GM12878 (cell line): ENCODE results near the gene CKAP5. TPM values are rescaled to one million over a fixed set of nuclear protein-coding genes. Genes with fewer than 3 reads are reported as not detected.

Experiments
- ATAC-seq: fragments of 200-7000 bp; cut with Tn5 transposase; 3 replicates; pipeline ENCODE4 v1.9.1; 2020; ENCODE audit warnings: mild to moderate bottlenecking, moderate library complexity
- BruUV-seq: library from RNA; stranded (reverse); fragments of 400-500 nt; replicated peaks from 2 replicates; lab custom pipeline; 2021; lab: Mats Ljungman, UMichigan
- CTCF ChIA-PET: fragments of 300-600 bp; sonication (Branson Sonifier 250); formaldehyde crosslinking; extraction: SDS; loops from one replicate; lab custom pipeline; 2021; ENCODE audit warnings: inconsistent platforms; lab: Yijun Ruan, JAX
- POLR2A ChIA-PET: fragments of 350-600 bp; formaldehyde crosslinking; extraction: SDS; loops from one replicate; lab custom pipeline; 2021; ENCODE audit warnings: inconsistent platforms; lab: Charles Lee
- RAD21 ChIA-PET: fragments of 300-600 bp; sonication (Branson Sonifier 250); formaldehyde crosslinking; loops from one replicate; lab custom pipeline; 2023; ENCODE audit warnings: antibody characterized with exemption; ENCODE audit not compliant: unreplicated experiment; lab: Charles Lee
- SMC1A ChIA-PET: fragments of 300-600 bp; sonication (Branson Sonifier 250); formaldehyde crosslinking; loops from one replicate; lab custom pipeline; 2023; ENCODE audit not compliant: unreplicated experiment, uncharacterized antibody; lab: Charles Lee
- DNase-seq: peaks from one replicate; pipeline ENCODE4 v3.0.0-alpha.2; 2011; ENCODE audit warnings: low read depth, low spot score
- FAIRE-seq: peaks from 3 replicates; lab custom pipeline; 2011; peaks lifted over from hg19 to GRCh38; lab: Jason Lieb, UNC
- H2AFZ ChIP-seq: 2 replicates; pipeline ENCODE4 v1.6.0; 2011; ENCODE audit warnings: low read depth, low read length, control low read depth; ENCODE audit not compliant: control insufficient read depth
- H3K27ac ChIP-seq: 2 replicates; pipeline ENCODE4 v1.5.1; 2011; ENCODE audit warnings: control low read depth; ENCODE audit not compliant: control insufficient read depth, insufficient read depth
- H3K27me3 ChIP-seq, 2 experiments: replicated peaks in 1 of 2; 2 replicates each; pipeline versions ENCODE4 v1.6.0 to v1.6.1; 2011; ENCODE audit warnings: low read length in 1 of 2; ENCODE audit not compliant: control insufficient read depth in 2 of 2, insufficient read depth in 2 of 2
- H3K36me3 ChIP-seq, 2 experiments: 2 replicates each; pipeline ENCODE4 v1.5.1; 2011; ENCODE audit warnings: low read length in 1 of 2; ENCODE audit not compliant: control insufficient read depth in 2 of 2, insufficient read depth in 2 of 2
- H3K4me1 ChIP-seq: 2 replicates; pipeline ENCODE4 v1.6.1; 2011; ENCODE audit warnings: mild to moderate bottlenecking, low read length, moderate library complexity, mixed read lengths; ENCODE audit not compliant: control insufficient read depth, insufficient read depth
- H3K4me2 ChIP-seq: 2 replicates; pipeline ENCODE4 v1.6.0; 2011; ENCODE audit warnings: control low read depth; ENCODE audit not compliant: control insufficient read depth, insufficient read depth
- H3K4me3 ChIP-seq: fragments of 200-600 bp; sonication (generic); 2 replicates; pipeline ENCODE4 v1.5.1; 2016
- H3K79me2 ChIP-seq: 2 replicates; pipeline ENCODE4 v1.6.0; 2011; ENCODE audit warnings: low read length; ENCODE audit not compliant: control insufficient read depth, insufficient read depth
- H3K9ac ChIP-seq: 2 replicates; pipeline ENCODE4 v1.8.0; 2011; ENCODE audit warnings: low read length, control low read depth, mixed read lengths; ENCODE audit not compliant: control insufficient read depth, insufficient read depth
- H3K9me3 ChIP-seq: replicated peaks from 3 replicates; pipeline ENCODE4 v1.5.1; 2011; ENCODE audit warnings: mild to moderate bottlenecking, low read length; ENCODE audit not compliant: control insufficient read depth, insufficient read depth
- H4K20me1 ChIP-seq: 2 replicates; pipeline ENCODE4 v1.6.0; 2011; ENCODE audit not compliant: control insufficient read depth, insufficient read depth
- ATF2 ChIP-seq: IDR thresholded peaks from 2 replicates; pipeline ENCODE4 v1.6.1; 2012; ENCODE audit warnings: low read length, inconsistent platforms
- BMI1 ChIP-seq: fragments of 450-650 bp; IDR thresholded peaks from 2 replicates; pipeline ENCODE4 v1.6.1; 2016; ENCODE audit warnings: mild to moderate bottlenecking, moderate library complexity, borderline replicate concordance
- FOXM1 ChIP-seq: IDR thresholded peaks from 2 replicates; pipeline ENCODE4 v1.6.1; 2012; ENCODE audit warnings: low read depth, mild to moderate bottlenecking, inconsistent platforms, low read length, moderate library complexity
- HDGF ChIP-seq: fragments of 450-650 bp; IDR thresholded peaks from 2 replicates; pipeline ENCODE4 v1.6.1; 2016; ENCODE audit warnings: antibody characterized with exemption
- IKZF1 ChIP-seq: fragments of 450-650 bp; conservative IDR thresholded peaks from 2 replicates; pipeline ENCODE4 v1.6.1; 2017; ENCODE audit warnings: antibody characterized with exemption, mild to moderate bottlenecking
- PRDM15 ChIP-seq: fragments of 450-650 bp; formaldehyde crosslinking; IDR thresholded peaks from 2 replicates; pipeline ENCODE4 v1.4.0; 2020; ENCODE audit warnings: mild to moderate bottlenecking, moderate library complexity
- SIX5 ChIP-seq: IDR thresholded peaks from 2 replicates; pipeline ENCODE4 v1.6.1; 2011; ENCODE audit warnings: mild to moderate bottlenecking, low read depth, low read length, moderate library complexity; ENCODE audit not compliant: severe bottlenecking
- SKIL ChIP-seq: fragments of 450-650 bp; IDR thresholded peaks from 2 replicates; pipeline ENCODE4 v1.6.1; 2017; ENCODE audit warnings: mild to moderate bottlenecking, low read depth, inconsistent platforms; ENCODE audit not compliant: poor library complexity, severe bottlenecking
- SRF ChIP-seq, 2 experiments: IDR thresholded peaks; 2 replicates each; pipeline ENCODE4 v1.6.1; 2011; ENCODE audit warnings: low read depth in 2 of 2, low read length in 2 of 2, mild to moderate bottlenecking in 1 of 2, moderate library complexity in 1 of 2
- TCF12 ChIP-seq: IDR thresholded peaks from 2 replicates; pipeline ENCODE4 v1.6.1; 2011; ENCODE audit warnings: low read depth, mild to moderate bottlenecking, low read length
- TCF7 ChIP-seq: IDR thresholded peaks from 2 replicates; pipeline ENCODE4 v1.6.1; 2014; ENCODE audit warnings: antibody characterized with exemption, borderline replicate concordance
- ZNF274 ChIP-seq: IDR thresholded peaks from one replicate; pipeline ENCODE4 v1.8.0; 2011; ENCODE audit not compliant: insufficient read length, insufficient read depth
- WGBS: methylation state at CpG from one replicate; pipeline ENCODE4 v1.1.6; 2016; ENCODE audit warnings: low lambda C conversion rate; ENCODE audit not compliant: insufficient replicate concordance, insufficient coverage; ENCODE audit errors: missing lambda C conversion rate; 5-methylcytosine and 5-hydroxymethylcytosine counted together
- in situ Hi-C: fragments of 300-500 bp; cut with MboI; formaldehyde crosslinking; loops from 9 replicates; pipeline ENCODE4 v1.14.3; 2018; ENCODE audit warnings: mixed read lengths
- intact Hi-C: fragments of 100-400 bp; cut with micrococcal nuclease; formaldehyde crosslinking; loops from one replicate; pipeline ENCODE4 v1.14.2; 2022; ENCODE audit not compliant: unreplicated experiment
- polyA plus RNA-seq, 11 experiments: library from polyadenylated mRNA; depleted of rRNA in 4 of 11; unstranded in 6 of 11; stranded (reverse) in 5 of 11; fragments of >200 nt; fragmentation: Nextera tagmentation in 4 of 11; fragmentation: Illumina TruSeq in 1 of 11; extraction: Ambion mirVana in 4 of 11; extraction: Trizol in 1 of 11; gene quantifications; 1 replicate in 1 of 11; 2 replicates in 10 of 11; pipeline versions ENCODE4 v1.2.1 to v1.2.3, GENCODE V29; 2011 to 2016; ENCODE audit warnings: inconsistent platforms in 2 of 11, missing spikeins in 2 of 11, low read depth in 1 of 11
- total RNA-seq, 4 experiments: library from RNA; depleted of rRNA in 3 of 4; stranded (reverse); fragments of >200 nt in 3 of 4; fragmentation: Illumina TruSeq in 1 of 4; extraction: Trizol in 1 of 4; gene quantifications; 2 replicates each; pipeline versions ENCODE4 v1.2.1 to v1.2.3, GENCODE V29; 2013 to 2021
- TF ChIP-seq, protein P1 (sequence below): fragments of 450-650 bp; IDR thresholded peaks from 2 replicates; pipeline ENCODE4 v1.6.1; 2017; ENCODE audit warnings: antibody characterized with exemption, mild to moderate bottlenecking, moderate library complexity

Gene CKAP5
- total and polyA plus RNA-seq, 10 of the 15 experiments (the other 5 are each of a cell fraction or from before 2014, with no cell fraction given) = 20.1 to 161 (median 79.8) TPM

DNA sequence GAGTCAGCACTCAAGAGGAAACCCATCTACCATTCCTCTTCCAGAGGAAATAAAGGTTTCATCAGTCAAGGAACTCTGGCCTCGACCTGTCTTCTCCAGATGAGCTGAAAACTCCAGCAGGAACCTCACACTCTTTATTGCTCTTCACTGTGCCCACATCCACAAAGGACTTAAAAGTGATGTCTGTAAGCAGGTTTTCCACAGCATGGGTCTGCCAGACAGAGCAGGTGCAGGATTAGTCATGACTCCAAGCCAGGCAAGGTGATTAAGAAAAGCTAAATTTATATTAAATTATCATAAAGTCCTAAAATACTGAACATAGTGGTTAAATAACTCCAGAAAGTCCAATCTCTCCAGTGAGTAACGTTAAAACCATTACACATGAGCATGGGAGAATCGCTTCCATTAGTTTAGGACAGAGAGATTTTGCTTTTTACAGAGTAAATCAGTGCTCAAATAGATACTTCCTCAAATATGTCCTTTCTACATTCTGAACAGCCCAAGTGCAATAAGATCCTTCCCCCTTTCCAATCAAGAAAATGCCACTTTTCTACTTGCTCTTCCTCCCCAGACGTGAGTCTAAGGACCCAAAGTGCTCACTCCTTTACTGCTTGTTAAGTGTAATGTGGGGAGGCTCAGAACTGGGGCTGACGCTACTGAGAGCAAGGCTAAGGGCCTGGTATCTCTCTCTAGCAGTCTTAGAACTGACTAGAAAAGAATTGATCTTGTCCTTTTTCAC lies 10.7 kb upstream of the CKAP5 start:
- Histone ChIP-seq H3K79me2 (no peaks in the 10 kb centered on the region), H3K4me3 (no peak overlapping the region), H3K27ac (no peak overlapping the region), H3K36me3 (no peaks in the 10 kb centered on the region), H3K9ac (no peak overlapping the region), H2AFZ (no peak overlapping the region), H3K9me3 (no peaks in the 10 kb centered on the region), H4K20me1 (no peaks in the 10 kb centered on the region; the same call in 1 of the 2 replicates), H3K27me3 (no peaks in the 10 kb centered on the region; a peak in 1 of 4 replicates), H3K4me2 (no peak overlapping the region), H3K4me1 (no peaks in the 10 kb centered on the region)
- DNase-seq (no peak), ATAC-seq (no peak), FAIRE-seq (no peak)
- no TSS peak for BruUV-seq
- intact Hi-C loops = no loop called here
- in situ Hi-C loops = no loop called here
- ChIA-PET SMC1A (interaction anchor here (0.6 to 1.6 kb wide), 4 partner anchors 9 to 80 kb away, joined by 3 read pairs; partner anchors contain the start of gene CSTPP1), CTCF (no interaction called here), RAD21 (interaction anchor here (1.0 kb wide), 1 partner anchor 10 kb away, joined by 3 read pairs; the partner anchor contains the start of gene CKAP5), POLR2A (interaction anchor here (0.8 kb wide), 1 partner anchor 27 kb away, joined by 10 read pairs; no protein-coding TSS in a partner anchor)
- WGBS = 34% methylated on average over 5 of the region's 5 CpGs
- TF ChIP-seq BMI1 (no peak), PRDM15 (CRISPR knock-in tag) (no peak), ATF2 (no peak), SRF (IDR thresholded peaks at IDR 0.05; ENCODE audit: low read depth in 2 of 2, low read length in 2 of 2) (no peak), FOXM1 (no peak), HDGF (no peak), SKIL (no peak), ZNF274 (no peak), IKZF1 (no peak), SIX5 (no peak), TCF12 (no peak), TCF7 (no peak)
- TF ChIP-seq, protein P1, sequence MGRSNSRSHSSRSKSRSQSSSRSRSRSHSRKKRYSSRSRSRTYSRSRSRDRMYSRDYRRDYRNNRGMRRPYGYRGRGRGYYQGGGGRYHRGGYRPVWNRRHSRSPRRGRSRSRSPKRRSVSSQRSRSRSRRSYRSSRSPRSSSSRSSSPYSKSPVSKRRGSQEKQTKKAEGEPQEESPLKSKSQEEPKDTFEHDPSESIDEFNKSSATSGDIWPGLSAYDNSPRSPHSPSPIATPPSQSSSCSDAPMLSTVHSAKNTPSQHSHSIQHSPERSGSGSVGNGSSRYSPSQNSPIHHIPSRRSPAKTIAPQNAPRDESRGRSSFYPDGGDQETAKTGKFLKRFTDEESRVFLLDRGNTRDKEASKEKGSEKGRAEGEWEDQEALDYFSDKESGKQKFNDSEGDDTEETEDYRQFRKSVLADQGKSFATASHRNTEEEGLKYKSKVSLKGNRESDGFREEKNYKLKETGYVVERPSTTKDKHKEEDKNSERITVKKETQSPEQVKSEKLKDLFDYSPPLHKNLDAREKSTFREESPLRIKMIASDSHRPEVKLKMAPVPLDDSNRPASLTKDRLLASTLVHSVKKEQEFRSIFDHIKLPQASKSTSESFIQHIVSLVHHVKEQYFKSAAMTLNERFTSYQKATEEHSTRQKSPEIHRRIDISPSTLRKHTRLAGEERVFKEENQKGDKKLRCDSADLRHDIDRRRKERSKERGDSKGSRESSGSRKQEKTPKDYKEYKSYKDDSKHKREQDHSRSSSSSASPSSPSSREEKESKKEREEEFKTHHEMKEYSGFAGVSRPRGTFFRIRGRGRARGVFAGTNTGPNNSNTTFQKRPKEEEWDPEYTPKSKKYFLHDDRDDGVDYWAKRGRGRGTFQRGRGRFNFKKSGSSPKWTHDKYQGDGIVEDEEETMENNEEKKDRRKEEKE = no peak
